ENCODE measurements around the gene SP140. TPM values are rescaled to one million over a fixed set of nuclear protein-coding genes. Genes with fewer than 3 reads are reported as not detected.

SP140 gene
- total RNA-seq, 4 donors from 2014 or later: 0.92 to 5.3 (median 2.4) TPM

DNA sequence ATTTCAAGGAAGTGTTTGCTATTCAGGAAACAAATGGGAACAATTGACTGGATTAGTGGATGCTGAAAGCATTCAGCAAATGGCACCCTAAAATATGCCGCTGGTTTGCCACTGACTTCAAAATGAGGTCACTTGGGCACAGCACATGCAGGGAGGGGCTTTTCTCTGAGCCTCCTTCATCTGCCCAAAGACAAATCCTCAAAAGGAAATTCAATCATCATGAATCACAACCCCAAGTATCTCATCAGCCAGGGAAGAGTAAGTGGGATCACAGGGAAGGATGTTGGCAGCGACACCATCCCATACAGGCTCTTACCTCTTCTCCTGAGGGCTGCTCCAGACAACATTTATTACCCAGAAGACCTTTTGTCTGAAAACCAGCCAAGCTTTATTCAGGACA is 87.1 kb downstream of the SP140 start:
- TF ChIP-seq, protein P1, sequence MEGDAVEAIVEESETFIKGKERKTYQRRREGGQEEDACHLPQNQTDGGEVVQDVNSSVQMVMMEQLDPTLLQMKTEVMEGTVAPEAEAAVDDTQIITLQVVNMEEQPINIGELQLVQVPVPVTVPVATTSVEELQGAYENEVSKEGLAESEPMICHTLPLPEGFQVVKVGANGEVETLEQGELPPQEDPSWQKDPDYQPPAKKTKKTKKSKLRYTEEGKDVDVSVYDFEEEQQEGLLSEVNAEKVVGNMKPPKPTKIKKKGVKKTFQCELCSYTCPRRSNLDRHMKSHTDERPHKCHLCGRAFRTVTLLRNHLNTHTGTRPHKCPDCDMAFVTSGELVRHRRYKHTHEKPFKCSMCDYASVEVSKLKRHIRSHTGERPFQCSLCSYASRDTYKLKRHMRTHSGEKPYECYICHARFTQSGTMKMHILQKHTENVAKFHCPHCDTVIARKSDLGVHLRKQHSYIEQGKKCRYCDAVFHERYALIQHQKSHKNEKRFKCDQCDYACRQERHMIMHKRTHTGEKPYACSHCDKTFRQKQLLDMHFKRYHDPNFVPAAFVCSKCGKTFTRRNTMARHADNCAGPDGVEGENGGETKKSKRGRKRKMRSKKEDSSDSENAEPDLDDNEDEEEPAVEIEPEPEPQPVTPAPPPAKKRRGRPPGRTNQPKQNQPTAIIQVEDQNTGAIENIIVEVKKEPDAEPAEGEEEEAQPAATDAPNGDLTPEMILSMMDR (IDR thresholded peaks at IDR 0.05): no peak
- no peak for TF ChIP-seq POLR2A (IDR thresholded peaks at IDR 0.05)
- no peaks in the 10 kb centered on the region for H3K27me3 ChIP-seq
- intact Hi-C loops (cut with DNase I): no loop called here
- WGBS, 2 donors: 76 to 85% methylated on average over 2 of the region's 2 CpGs
- H3K36me3 ChIP-seq: no peaks in the 10 kb centered on the region
- no peak overlapping the region for H3K4me3 ChIP-seq
- DNase-seq: no peak
- H3K27ac ChIP-seq: no peak overlapping the region
- no peaks in the 10 kb centered on the region for H3K9me3 ChIP-seq
- no peaks in the 10 kb centered on the region for H3K4me1 ChIP-seq

DNA sequence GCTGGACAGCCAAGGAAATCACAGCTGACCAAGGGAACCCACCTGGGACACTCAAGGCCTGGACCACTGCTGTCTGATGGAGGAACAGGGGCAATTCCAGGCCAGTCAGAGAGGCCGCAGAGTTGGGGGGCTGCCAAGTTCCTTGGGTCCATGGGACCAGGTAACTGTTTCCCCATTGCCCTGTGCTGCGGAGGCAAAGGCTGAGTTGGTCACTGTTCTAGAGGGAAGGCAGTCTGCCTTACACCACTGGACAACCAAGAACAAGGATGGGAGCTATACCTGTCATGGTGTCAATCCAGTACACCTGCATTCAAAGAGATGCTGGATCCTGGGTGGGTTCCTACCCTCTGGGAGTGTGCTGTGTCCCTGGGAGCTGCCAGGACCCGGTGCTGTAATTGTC is 91.8 kb downstream of the SP140 start:
- DNase-seq: no peak
- no peak overlapping the region for H3K4me3 ChIP-seq
- no peaks in the 10 kb centered on the region for H3K27me3 ChIP-seq
- H3K9me3 ChIP-seq: no peaks in the 10 kb centered on the region
- 83 to 90% methylated on average over 1 to 2 of the region's 3 CpGs for WGBS, 2 donors
- intact Hi-C loops (cut with DNase I): no loop called here
- TF ChIP-seq, protein P1 (IDR thresholded peaks at IDR 0.05): no peak
- no peak for TF ChIP-seq POLR2A (IDR thresholded peaks at IDR 0.05)
- H3K27ac ChIP-seq: no peak overlapping the region
- H3K36me3 ChIP-seq: no peaks in the 10 kb centered on the region
- peaks cover 0 to 9% (median 0%) of the 10 kb centered on the region in 3 donors for H3K4me1 ChIP-seq

DNA sequence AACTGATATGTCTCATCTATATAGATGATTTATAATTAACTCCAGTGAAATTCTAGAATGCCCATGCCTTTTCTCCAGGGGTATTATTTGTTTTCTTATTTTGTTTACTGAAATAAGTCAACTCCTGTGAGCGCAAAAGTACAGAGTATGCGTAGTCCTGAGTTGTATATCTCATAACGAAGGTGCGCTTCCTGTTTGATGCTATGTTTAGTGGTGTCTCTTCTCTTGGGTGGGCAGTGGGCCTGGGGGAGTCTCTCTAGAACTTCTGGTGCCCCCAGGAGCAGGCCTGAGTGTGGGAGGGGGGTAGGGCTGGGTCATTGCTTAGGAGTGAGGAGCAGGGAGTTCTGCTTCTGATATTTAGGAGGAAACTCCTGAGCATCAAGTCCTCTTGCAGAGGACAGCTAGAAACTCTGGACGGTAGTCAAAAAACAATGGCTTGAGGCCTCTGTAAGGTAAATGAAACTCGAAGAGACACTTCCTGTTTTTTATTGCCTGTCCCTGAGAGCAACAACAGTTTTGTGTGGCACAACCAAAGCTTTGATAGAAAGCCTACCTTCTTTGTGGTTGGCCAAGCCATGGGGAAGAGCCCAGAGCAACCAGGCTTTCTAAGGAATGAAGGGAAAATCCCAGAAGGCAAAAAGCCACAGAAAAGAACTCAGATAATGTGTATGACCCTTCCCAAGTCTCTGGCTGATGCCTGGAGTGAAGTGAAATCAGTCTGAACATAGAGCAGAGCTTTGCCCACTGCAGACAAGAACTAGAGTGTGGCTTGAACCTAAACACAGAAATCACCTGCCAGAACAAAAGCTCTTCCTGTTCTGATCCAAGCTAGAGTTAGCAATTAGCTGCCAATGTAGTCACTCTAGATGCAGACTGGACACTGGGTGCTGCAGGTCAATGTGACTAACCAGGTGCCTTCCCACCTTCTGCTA is 92.9 kb downstream of the SP140 start:
- Histone ChIP-seq H3K4me3 (no peak overlapping the region), H3K27me3 (no peaks in the 10 kb centered on the region), H3K27ac (peak overlapping the region in 2 of 4 donors; percentile 21 to 39), H3K4me1 (peaks cover 0 to 9% (median 0%) of the 10 kb centered on the region in 3 donors), H3K36me3 (no peaks in the 10 kb centered on the region), H3K9me3 (peaks cover 0 to 6% (median 0%) of the 10 kb centered on the region in 3 donors)
- intact Hi-C loops (cut with DNase I): no loop called here
- TF ChIP-seq, protein P1 (IDR thresholded peaks at IDR 0.05): no peak
- TF ChIP-seq POLR2A (IDR thresholded peaks at IDR 0.05): no peak
- DNase-seq: no peak
- WGBS, 2 donors: 45 to 77% methylated on average over 5 to 6 of the region's 6 CpGs

DNA sequence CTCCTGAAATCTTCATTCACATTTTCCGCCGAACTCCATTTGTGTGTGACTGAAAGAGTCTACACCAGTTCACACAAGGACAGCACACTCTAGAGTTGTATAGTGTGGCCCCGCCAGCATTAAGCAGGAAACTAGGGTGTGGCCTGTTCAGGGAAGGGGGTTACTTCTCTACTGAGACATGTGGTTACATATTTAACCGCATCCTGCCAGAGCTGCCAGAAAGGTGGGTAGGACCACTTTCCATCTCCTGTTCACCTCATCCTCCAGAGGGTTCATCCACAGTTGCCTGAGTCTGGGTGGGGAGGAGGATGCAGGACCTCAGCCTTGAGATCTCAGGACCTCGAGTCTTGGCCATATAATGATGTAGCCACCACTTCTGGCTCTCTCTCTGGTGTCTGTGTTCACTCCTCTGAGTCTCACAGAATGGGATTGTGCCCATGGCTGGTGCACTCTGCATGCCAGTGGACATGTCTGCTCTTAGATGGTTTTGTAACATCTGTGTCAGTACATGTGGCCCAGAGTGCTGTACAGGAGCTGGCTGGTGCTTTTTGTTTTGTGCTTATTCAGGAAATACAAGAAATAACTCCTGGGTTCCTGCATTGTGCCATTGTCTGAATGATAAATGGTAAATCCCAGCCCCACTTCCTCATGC is 93.8 kb downstream of the SP140 start:
- peaks cover 0 to 9% (median 0%) of the 10 kb centered on the region in 3 donors for H3K4me1 ChIP-seq
- H3K27me3 ChIP-seq: no peaks in the 10 kb centered on the region
- 68 to 72% methylated on average over 3 to 5 of the region's 5 CpGs for WGBS, 2 donors
- no peak overlapping the region for H3K4me3 ChIP-seq
- no peaks in the 10 kb centered on the region for H3K36me3 ChIP-seq
- intact Hi-C loops (cut with DNase I): no loop called here
- TF ChIP-seq, protein P1 (IDR thresholded peaks at IDR 0.05): no peak
- TF ChIP-seq POLR2A (IDR thresholded peaks at IDR 0.05): no peak
- DNase-seq: peak; percentile 9
- H3K27ac ChIP-seq: peak overlapping the region in 2 of 4 donors; percentile 21 to 39
- H3K9me3 ChIP-seq: peaks cover 0 to 6% (median 0%) of the 10 kb centered on the region in 3 donors

DNA sequence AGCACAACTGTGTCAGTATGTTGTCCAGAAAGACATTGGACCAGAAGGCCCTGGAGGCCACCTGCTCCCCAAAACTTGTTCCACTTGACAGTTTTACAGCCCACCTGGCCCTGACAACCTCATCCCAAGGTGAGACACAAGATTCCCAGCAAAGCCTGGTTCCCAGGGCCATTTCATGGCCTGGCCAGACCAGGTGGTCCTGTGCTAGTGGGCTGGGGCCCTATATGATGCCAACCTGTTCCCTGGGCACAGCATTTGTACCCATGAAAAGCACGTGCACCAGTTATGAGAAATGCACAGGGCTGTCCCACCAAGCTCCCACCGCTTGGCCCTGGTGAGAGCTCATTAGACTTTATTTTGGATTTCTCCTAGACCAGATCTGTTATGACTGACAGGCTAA is 95.5 kb downstream of the SP140 start:
- Histone ChIP-seq H3K27me3 (no peaks in the 10 kb centered on the region), H3K4me3 (no peak overlapping the region), H3K9me3 (peaks cover 0 to 6% (median 0%) of the 10 kb centered on the region in 3 donors), H3K27ac (no peak overlapping the region), H3K4me1 (peaks cover 0 to 9% (median 0%) of the 10 kb centered on the region in 3 donors), H3K36me3 (no peaks in the 10 kb centered on the region)
- TF ChIP-seq POLR2A (IDR thresholded peaks at IDR 0.05): no peak
- TF ChIP-seq, protein P1 (IDR thresholded peaks at IDR 0.05): no peak
- intact Hi-C loops (cut with DNase I): no loop called here
- no peak for DNase-seq
- WGBS, 2 donors: 100% methylated on average over 2 of the region's 2 CpGs
